ENCODE data around the gene TLE3.

Gene TLE3

GRCh38 chr15:70029297-70029701 lies 68.4 kb downstream of the TLE3 start:
- DNase-seq (ENCODE audit: low read depth), result no peak

- DNase-seq (ENCODE audit: low read depth), result no peak
Observed at GRCh38 chr15:70027518-70027917, 70.2 kb downstream of the TLE3 start.

DNA sequence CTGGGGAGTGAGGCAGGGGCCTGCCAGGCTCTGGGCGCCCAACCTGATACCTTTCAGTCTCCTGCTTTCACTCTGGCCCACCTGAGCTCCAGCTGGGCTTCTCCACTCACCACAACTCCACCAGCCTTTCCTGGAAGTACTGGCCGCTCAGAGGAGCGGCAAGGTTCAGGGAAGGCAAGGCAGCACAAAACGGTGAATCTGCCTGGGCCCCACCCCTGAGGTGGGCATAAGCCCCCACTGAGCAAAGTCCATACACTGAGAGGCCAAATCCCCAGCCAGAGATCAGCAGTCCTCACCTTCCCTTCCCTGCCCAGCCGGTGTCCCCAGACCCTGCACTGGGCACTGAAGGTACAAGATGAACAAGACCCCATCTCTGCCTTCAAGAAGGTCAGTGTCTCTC lies 70.7 kb downstream of the TLE3 start:
- DNase-seq (ENCODE audit: low read depth), result no peak

DNA sequence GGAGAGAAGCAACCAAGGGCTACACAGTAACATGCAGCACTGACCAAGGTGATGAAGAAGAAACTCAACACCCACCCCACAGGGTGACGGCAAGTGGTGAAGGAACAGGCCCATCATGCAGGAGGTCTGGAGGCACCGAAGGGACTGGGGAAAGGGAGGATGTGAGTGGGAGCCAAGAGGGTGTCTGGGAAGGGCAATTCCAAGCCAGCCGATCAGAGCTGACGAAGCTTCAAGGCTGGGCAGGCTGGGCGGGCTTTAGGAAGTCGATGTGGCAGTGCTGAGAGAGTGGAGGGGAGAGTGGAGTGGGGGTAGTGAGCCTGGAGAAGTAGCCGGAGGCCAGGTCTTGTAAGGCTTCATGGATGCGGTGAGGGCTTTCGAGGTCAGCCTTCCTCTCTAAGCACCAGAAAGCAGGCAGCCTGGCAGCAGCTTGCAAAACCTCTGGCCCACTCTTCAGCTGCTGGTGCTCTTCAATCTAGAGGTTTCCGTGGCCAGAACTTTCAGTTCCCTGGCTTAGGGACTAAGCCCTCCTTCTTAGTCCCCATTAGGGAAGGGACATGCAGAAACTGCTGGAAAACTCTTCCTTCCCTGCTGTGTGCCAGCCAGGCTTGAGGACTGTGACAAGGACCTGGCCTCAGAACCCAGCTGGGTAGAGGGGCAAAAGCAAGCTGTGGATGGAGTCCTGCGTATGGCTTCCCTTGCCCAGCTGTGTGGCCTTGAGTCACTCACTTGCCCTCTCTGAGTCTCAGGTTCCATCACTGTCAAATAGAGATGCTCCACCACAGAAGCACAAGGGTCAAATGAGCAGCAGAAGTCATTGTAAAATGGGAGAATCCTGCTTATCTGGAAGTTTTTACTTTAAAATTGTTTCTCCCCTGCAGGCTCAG lies 72.1 kb downstream of the TLE3 start:
- DNase-seq (ENCODE audit: low read depth), result no peak

GRCh38 chr15:70024521-70024920 lies 73.2 kb downstream of the TLE3 start:
- no peak for DNase-seq (ENCODE audit: low read depth)

DNA sequence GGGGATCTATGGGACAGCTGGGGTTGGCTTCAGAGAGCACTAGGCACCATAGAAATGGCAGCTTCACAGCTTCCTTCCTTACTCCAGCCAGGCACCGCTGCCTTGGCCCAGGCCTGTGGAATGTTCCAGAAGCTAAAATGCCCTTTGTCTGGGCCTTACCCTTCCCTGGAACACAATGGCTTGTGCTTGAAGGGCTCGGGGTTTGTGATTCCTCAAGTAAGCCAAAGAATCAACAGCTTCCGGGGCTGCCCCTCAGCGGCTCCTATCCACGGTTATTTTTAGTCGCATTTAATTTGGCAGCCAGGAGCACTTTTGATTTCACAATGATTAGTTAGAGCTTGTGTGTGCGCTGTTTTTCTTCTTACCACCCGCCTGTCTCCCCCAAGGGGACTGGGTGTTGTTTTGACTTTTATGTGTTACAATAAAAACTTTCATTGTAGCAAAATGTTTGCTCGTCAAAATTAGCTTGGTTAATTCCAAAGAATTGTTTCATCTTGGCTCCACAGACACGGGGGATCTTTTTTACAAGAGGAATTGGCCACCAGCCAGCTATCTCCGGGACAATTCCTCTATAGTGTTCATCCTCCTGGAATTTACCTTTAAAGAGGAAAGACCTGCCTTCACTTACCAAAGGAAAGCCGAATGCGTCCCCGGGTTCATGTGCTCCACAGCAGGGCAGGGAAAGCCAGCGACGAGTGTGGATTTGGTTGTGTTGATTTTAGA lies 73.8 kb downstream of the TLE3 start:
- DNase-seq (ENCODE audit: low read depth), result no peak

GRCh38 chr15:70023064-70023768 lies 74.5 kb downstream of the TLE3 start:
- peak; percentile 10 for DNase-seq (ENCODE audit: low read depth)

GRCh38 chr15:70020229-70020628 lies 77.5 kb downstream of the TLE3 start:
- no peak for DNase-seq (ENCODE audit: low read depth)

DNA sequence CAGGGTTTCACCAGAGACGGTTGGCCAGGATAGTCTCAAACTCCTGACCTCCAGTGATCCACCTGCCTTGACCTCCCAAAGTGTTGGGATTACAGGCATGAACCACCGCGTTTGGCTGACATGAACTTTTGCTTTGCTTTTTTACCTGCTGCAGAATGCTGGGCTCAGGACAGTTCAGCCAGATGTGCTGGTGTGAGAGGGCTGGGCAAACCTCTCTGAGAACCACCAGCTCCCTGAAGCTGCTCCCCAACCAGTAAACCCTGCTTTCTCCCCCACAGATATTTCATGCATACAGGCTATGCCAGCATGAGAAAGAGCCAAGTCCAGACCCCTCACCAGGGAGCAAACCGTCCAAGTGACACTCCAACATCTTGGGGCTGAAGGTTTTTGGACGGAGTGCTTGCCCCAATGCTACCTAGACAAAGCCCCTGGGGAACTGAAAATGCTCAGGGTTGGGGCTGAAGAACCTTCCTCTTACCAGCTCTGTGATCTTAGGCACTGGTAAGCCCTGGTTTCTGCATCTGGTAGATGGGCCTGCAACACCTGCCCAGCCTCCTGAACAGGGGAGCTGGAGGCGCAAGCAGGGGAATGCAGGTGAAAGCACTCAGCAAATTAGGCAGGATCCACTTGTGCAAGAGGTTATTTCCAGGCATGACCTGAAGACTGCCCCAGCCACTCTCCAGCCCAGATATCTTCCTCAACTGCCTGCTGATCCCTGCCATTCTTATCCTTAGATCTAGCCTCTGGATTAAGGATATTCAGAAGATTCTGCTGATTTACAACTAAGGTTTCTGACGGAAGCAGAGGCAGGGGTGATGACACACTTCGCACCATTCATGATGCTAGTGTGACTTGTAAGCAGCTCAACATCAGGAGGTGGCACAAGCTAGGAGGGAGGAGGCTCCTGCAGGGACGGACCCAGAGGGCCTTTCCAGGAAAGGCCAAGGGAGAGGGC lies 78.8 kb downstream of the TLE3 start:
- DNase-seq (ENCODE audit: low read depth), result no peak

GRCh38 chr15:70017801-70018200 lies 79.9 kb downstream of the TLE3 start:
- DNase-seq (ENCODE audit: low read depth), result no peak

DNA sequence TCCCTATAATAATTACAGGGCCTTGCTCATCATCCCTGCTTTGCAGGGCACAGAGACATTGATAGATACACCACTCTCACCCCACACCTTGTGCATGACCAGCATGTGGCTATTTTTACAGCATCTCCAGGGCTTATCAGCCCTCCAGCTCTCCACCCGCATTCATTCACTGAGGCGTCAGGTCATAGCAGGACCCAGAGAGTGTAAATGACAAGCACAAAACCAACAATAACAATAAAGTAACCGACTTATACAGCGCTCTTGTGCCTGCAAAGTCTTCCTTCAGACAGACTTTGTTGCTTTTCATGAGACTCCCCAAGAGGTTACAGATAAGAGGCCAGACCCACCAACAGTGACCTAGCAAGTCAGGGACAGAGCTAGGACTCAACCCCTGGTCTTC lies 80.7 kb downstream of the TLE3 start:
- DNase-seq (ENCODE audit: low read depth), result no peak

DNA sequence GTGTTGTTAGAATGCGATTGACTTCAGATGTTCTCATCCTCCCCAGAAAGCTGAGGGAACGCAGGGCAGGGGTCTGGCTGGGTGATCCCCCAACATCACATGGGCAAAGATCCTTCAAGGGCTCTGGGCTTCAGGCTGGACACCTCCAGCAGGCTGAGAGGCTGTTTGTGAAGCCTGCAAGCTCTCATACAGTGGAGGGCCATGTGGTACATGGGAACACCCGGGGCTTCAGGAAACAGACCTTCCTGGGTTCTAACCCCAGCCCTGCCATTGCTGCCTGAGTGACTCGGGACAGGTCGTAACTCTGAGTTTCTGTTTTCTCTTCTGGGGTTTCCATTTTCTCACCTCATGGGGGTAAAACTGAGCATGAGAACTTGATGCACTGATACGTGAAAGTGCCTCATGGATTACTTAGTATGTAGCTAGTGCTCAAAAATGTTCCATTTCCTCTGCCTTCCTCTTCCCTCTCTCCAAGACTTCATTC lies 81.2 kb downstream of the TLE3 start:
- DNase-seq (ENCODE audit: low read depth), result no peak

- DNase-seq (ENCODE audit: low read depth), result no peak
Observed at GRCh38 chr15:70014860-70015490, 82.7 kb downstream of the TLE3 start.

GRCh38 chr15:70014331-70014730 lies 83.4 kb downstream of the TLE3 start:
- DNase-seq (ENCODE audit: low read depth), result no peak

- DNase-seq (ENCODE audit: low read depth), result no peak
Observed at GRCh38 chr15:70013656-70014313, 83.9 kb downstream of the TLE3 start.

DNA sequence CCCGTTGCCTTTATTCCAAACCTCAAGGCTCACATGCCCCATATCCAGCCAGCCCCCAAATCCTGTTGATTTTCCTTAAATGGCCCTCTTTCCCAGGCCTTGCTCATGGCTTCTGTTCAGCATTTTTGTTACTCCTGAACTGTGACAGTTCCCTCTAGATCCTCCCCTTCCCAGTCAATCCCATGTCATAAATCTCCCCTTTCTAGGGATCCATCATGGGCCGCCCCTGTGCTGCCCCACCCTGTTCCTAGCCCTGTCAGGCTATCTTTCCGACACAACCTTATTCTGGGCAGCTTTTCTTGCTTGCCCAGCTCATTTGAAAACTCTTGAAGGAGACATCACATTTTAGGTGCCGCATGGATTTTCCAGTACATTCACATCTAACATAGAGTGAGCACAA lies 84.8 kb downstream of the TLE3 start:
- DNase-seq (ENCODE audit: low read depth), result no peak

DNA sequence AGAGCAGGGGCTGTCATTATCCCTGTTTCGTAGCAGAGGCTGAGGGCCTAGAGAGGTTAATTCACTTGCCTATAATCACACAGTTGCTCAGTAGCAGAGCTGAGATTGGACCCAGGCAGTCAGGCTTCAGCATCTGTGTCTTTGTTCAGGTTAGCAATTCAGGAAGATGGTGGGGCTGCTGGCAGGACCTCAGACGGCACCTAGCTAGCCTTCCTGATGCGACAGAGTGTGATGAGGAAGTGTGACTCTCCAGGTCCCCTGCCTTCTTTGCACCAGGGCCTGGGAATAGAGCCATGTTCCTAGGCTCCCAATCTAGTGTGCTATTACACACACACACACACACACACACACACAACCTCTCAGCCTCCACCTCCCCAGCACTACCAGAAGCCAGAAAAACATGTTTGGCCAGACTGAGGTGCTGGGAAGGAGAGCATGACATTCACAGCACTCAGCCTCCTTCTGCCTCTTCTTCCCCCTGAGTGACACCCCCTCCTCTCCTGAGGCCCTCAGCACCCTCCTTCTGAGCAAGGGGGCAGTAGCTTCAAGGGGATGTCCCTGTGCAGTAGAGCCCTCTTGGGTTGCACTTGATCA lies 88.9 kb downstream of the TLE3 start:
- DNase-seq (ENCODE audit: low read depth), result no peak

DNA sequence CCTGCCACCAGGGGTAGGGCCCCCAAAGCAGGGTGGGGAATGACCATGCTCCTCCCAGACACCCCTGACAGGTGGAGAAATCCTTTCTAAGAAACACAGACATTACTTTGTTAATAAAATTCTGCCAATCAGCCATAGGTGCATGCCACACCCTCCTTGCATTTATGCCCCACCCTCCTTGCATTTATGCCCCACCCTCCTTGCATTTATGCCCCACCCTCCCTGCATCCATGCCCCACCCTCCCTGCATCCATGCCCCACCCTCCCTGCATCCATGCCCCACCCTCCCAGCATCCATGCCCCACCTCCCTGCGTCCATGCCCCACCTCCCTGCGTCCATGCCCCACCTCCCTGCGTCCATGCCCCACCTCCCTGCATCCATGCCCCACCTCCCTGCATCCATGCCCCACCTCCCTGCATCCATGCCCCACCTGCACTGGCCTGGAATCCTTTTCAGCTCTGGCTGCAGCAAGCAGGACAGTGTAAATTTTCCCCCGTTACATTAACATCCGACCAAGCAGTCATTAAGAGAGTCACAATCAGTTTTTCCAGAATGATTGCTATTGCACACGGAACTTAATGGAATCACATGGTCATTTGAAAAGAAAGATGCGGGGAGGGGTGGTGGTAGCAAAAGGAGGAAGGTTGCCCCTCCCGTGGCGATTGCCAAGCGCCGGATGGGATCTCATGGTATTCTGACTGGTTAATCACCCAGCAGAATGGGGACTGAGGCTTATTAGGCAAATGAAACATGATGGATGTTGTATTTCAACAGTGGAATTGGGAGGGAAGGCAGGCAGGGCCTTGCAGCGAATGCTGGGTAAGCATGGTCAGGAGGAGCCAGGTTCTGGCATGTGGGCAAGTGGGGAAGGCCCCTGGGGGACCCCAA lies 91.2 kb downstream of the TLE3 start:
- DNase-seq (ENCODE audit: low read depth), result no peak

- no peak for DNase-seq (ENCODE audit: low read depth)
Observed at GRCh38 chr15:70004826-70005225, 92.9 kb downstream of the TLE3 start.

Data from activated T-cell treated with anti-CD3 and anti-CD28 coated beads for 48 hours (primary cell).